Measurements from ENCODE around the gene AOX1.

DNA sequence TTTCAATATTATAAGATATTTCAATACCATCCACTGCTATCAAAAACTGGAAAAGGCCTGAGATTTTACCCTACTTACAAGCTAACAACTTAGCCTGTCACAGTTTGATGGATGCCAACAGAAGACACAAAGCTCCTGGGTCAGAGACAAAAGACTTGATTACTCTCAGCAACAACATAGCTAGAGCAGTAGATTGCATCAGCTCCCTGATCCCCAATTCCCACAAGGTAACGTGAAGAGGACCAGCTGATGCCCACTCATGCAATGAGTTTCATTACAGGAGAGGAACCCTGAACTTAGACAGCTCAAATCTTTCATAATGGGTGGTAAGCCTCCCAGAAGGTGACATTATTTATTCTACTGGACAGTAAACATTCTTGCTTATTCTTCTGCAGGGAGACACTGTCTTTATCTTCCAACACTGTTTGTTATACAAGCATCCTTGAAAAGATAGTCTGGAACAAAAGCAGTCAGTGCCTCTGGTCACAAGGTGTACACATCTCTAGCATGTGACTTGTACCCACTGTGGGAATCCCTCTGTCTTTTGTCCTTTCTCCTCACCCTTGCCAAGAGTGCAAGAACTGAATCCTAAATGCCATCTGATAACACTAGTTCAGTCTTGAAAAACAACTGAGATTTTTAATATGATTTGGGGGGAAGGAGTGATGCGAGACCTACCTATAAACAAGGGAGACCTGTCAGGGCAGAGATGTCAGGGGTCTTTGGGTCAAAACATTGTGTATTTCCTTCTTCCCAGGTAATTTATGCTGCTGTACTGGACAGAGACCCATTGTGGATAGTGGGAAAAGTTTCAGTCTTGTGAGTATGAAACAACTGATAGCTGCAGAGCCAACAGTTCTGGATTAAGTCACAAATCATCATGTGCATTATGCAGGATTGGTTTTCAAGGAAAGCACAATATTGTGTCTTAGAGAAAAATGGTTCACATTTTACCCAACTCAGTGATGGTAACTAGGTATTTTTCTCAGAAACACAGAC lies 102.4 kb downstream of the AOX1 start:
- TF ChIP-seq, protein P1, sequence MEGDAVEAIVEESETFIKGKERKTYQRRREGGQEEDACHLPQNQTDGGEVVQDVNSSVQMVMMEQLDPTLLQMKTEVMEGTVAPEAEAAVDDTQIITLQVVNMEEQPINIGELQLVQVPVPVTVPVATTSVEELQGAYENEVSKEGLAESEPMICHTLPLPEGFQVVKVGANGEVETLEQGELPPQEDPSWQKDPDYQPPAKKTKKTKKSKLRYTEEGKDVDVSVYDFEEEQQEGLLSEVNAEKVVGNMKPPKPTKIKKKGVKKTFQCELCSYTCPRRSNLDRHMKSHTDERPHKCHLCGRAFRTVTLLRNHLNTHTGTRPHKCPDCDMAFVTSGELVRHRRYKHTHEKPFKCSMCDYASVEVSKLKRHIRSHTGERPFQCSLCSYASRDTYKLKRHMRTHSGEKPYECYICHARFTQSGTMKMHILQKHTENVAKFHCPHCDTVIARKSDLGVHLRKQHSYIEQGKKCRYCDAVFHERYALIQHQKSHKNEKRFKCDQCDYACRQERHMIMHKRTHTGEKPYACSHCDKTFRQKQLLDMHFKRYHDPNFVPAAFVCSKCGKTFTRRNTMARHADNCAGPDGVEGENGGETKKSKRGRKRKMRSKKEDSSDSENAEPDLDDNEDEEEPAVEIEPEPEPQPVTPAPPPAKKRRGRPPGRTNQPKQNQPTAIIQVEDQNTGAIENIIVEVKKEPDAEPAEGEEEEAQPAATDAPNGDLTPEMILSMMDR (conservative IDR thresholded peaks at IDR 0.05; ENCODE audit: low read length), result no peak
- TF ChIP-seq EZH2phosphoT487 (IDR thresholded peaks at IDR 0.05; ENCODE audit: borderline replicate concordance), result no peak

Data from Loucy (cell line).